Activated T-cell treated with anti-CD3 and anti-CD28 coated beads, Interleukin-2, amount 50 U/mL, for 4 hours (primary cell): Measurements from ENCODE around the gene GULP1. TPM values are rescaled to one million over a fixed set of nuclear protein-coding genes. Genes with fewer than 3 reads are reported as not detected.
A peak's percentile ranks its signal among the peaks of the same experiment; 100 is the strongest.
"Not testable (repeated sequence)": the region's sequence is repeated elsewhere in the genome, so short reads cannot be mapped to it uniquely, and the experiment has no call there.

Experiments used
- ATAC-seq, 2 donors: fragments of 200-7000 bp; cut with Tn5 transposase; one replicate each; pipeline ENCODE4 v1.10.0; 2021
- DNase-seq: peaks from one replicate; pipeline ENCODE4 v3.0.0-alpha.2; 2020
- H3K27me3 Mint-ChIP-seq: one replicate; pipeline ENCODE4 v1.8.0; 2021; ENCODE audit warnings: low read depth, mixed read lengths
- H3K36me3 Mint-ChIP-seq: one replicate; pipeline ENCODE4 v1.8.0; 2022; ENCODE audit warnings: mixed read lengths; ENCODE audit not compliant: insufficient read depth
- H3K4me1 Mint-ChIP-seq: one replicate; pipeline ENCODE4 v1.8.0; 2021; ENCODE audit warnings: low read depth, mixed read lengths
- H3K4me3 Mint-ChIP-seq: one replicate; pipeline ENCODE4 v1.8.0; 2021; ENCODE audit warnings: mild to moderate bottlenecking, moderate library complexity, mixed read lengths
- H3K9me3 Mint-ChIP-seq: one replicate; pipeline ENCODE4 v1.8.0; 2021; ENCODE audit warnings: mixed read lengths
- total RNA-seq, 3 donors: library from RNA; stranded (reverse); gene quantifications; one replicate each; pipeline ENCODE4 v1.2.1, GENCODE V29; 2021

GULP1 gene
- total RNA-seq, 3 donors from 2014 or later: 0.43 to 0.61 TPM; not detected in 1

GRCh38 chr2:188456114-188456909 is 164.6 kb downstream of the GULP1 start:
- H3K27me3 Mint-ChIP-seq: no peaks in the 10 kb centered on the region
- no peak for ATAC-seq
- no peak for DNase-seq
- H3K9me3 Mint-ChIP-seq: no peaks in the 10 kb centered on the region
- no peaks in the 10 kb centered on the region for H3K36me3 Mint-ChIP-seq
- H3K4me3 Mint-ChIP-seq: no peak overlapping the region
- no peaks in the 10 kb centered on the region for H3K4me1 Mint-ChIP-seq

GRCh38 chr2:188459061-188459460 is 167.4 kb downstream of the GULP1 start:
- no peaks in the 10 kb centered on the region for H3K36me3 Mint-ChIP-seq
- ATAC-seq: no peak
- DNase-seq: no peak
- H3K4me1 Mint-ChIP-seq: no peaks in the 10 kb centered on the region
- H3K9me3 Mint-ChIP-seq: no peaks in the 10 kb centered on the region
- H3K4me3 Mint-ChIP-seq: no peak overlapping the region
- H3K27me3 Mint-ChIP-seq: no peaks in the 10 kb centered on the region

GRCh38 chr2:188466078-188466477 is 174.4 kb downstream of the GULP1 start:
- H3K9me3 Mint-ChIP-seq, H3K36me3 Mint-ChIP-seq, H3K4me1 Mint-ChIP-seq, H3K27me3 Mint-ChIP-seq, H3K4me3 Mint-ChIP-seq, ATAC-seq, DNase-seq: not testable (repeated sequence)

GRCh38 chr2:188466761-188467160 is 175.1 kb downstream of the GULP1 start:
- Mint-ChIP-seq H3K4me1 (no peaks in the 10 kb centered on the region), H3K27me3 (no peaks in the 10 kb centered on the region), H3K9me3 (peaks cover 4% of the 10 kb centered on the region), H3K4me3 (no peak overlapping the region), H3K36me3 (no peaks in the 10 kb centered on the region)
- ATAC-seq (no peak), DNase-seq (no peak)

GRCh38 chr2:188471166-188471565 is 179.5 kb downstream of the GULP1 start:
- Mint-ChIP-seq H3K9me3 (peaks cover 4% of the 10 kb centered on the region), H3K4me1 (no peaks in the 10 kb centered on the region), H3K27me3 (peaks cover 1% of the 10 kb centered on the region), H3K4me3 (no peak overlapping the region), H3K36me3 (no peaks in the 10 kb centered on the region)
- no peak for DNase-seq
- ATAC-seq: no peak

- DNase-seq: no peak
- H3K4me3 Mint-ChIP-seq: no peak overlapping the region
- no peaks in the 10 kb centered on the region for H3K4me1 Mint-ChIP-seq
- H3K36me3 Mint-ChIP-seq: no peaks in the 10 kb centered on the region
- H3K9me3 Mint-ChIP-seq: peaks cover 4% of the 10 kb centered on the region
- ATAC-seq: no peak
- H3K27me3 Mint-ChIP-seq: peaks cover 1% of the 10 kb centered on the region
These were observed 181.6 kb downstream of the GULP1 start for GRCh38 chr2:188473306-188473705.

GRCh38 chr2:188474316-188474715 is 182.6 kb downstream of the GULP1 start:
- Mint-ChIP-seq H3K36me3 (no peaks in the 10 kb centered on the region), H3K4me3 (no peak overlapping the region), H3K27me3 (peaks cover 1% of the 10 kb centered on the region), H3K4me1 (no peaks in the 10 kb centered on the region), H3K9me3 (no peaks in the 10 kb centered on the region)
- ATAC-seq (no peak), DNase-seq (no peak)

GRCh38 chr2:188475945-188476344 is 184.3 kb downstream of the GULP1 start:
- Mint-ChIP-seq H3K9me3 (no peaks in the 10 kb centered on the region), H3K4me3 (no peak overlapping the region), H3K36me3 (no peaks in the 10 kb centered on the region), H3K27me3 (peaks cover 1% of the 10 kb centered on the region), H3K4me1 (no peaks in the 10 kb centered on the region)
- DNase-seq (no peak), ATAC-seq (no peak)

GRCh38 chr2:188477564-188478103 is 186.0 kb downstream of the GULP1 start:
- ATAC-seq: no peak
- Mint-ChIP-seq H3K4me1 (no peaks in the 10 kb centered on the region), H3K9me3 (no peaks in the 10 kb centered on the region), H3K27me3 (no peaks in the 10 kb centered on the region), H3K36me3 (no peaks in the 10 kb centered on the region), H3K4me3 (no peak overlapping the region)
- DNase-seq: no peak

GRCh38 chr2:188478724-188479123 is 187.1 kb downstream of the GULP1 start:
- no peak for DNase-seq
- peak; percentile 10 to 21 for ATAC-seq
- Mint-ChIP-seq H3K27me3 (no peaks in the 10 kb centered on the region), H3K4me1 (no peaks in the 10 kb centered on the region), H3K4me3 (no peak overlapping the region), H3K9me3 (no peaks in the 10 kb centered on the region), H3K36me3 (no peaks in the 10 kb centered on the region)

- ATAC-seq (no peak), DNase-seq (no peak)
- Mint-ChIP-seq H3K9me3 (no peaks in the 10 kb centered on the region), H3K27me3 (no peaks in the 10 kb centered on the region), H3K36me3 (no peaks in the 10 kb centered on the region), H3K4me3 (no peak overlapping the region), H3K4me1 (no peaks in the 10 kb centered on the region)
These were observed 189.8 kb downstream of the GULP1 start for GRCh38 chr2:188481474-188481873.

- Mint-ChIP-seq H3K27me3 (no peaks in the 10 kb centered on the region), H3K4me3 (no peak overlapping the region), H3K36me3 (no peaks in the 10 kb centered on the region), H3K9me3 (no peaks in the 10 kb centered on the region), H3K4me1 (no peaks in the 10 kb centered on the region)
- DNase-seq (no peak), ATAC-seq (no peak)
These were observed 193.8 kb downstream of the GULP1 start for GRCh38 chr2:188485496-188485895.

- ATAC-seq: no peak
- no peaks in the 10 kb centered on the region for H3K36me3 Mint-ChIP-seq
These were observed 201.1 kb downstream of the GULP1 start for GRCh38 chr2:188492751-188493150.

GRCh38 chr2:188494906-188495305 is 203.2 kb downstream of the GULP1 start:
- no peaks in the 10 kb centered on the region for H3K9me3 Mint-ChIP-seq
- no peaks in the 10 kb centered on the region for H3K4me1 Mint-ChIP-seq
- H3K27me3 Mint-ChIP-seq: no peaks in the 10 kb centered on the region
- ATAC-seq (no peak), DNase-seq (no peak)
- H3K4me3 Mint-ChIP-seq: no peak overlapping the region
- H3K36me3 Mint-ChIP-seq: no peaks in the 10 kb centered on the region

More at GRCh38 chr2:188492751-188493150, 201.1 kb downstream of the GULP1 start:
- Mint-ChIP-seq H3K27me3 (no peaks in the 10 kb centered on the region), H3K9me3 (no peaks in the 10 kb centered on the region), H3K4me1 (no peaks in the 10 kb centered on the region), H3K4me3 (no peak overlapping the region)
- no peak for DNase-seq

- Mint-ChIP-seq H3K27me3 (no peaks in the 10 kb centered on the region), H3K9me3 (no peaks in the 10 kb centered on the region), H3K4me1 (no peaks in the 10 kb centered on the region), H3K4me3 (no peak overlapping the region), H3K36me3 (no peaks in the 10 kb centered on the region)
- DNase-seq: no peak
- no peak for ATAC-seq
These were observed 204.3 kb downstream of the GULP1 start for GRCh38 chr2:188495969-188496431.
